Measurements from ENCODE around the gene REEP1. TPM values are rescaled to one million over a fixed set of nuclear protein-coding genes. Genes with fewer than 3 reads are reported as not detected.
"Not testable (repeated sequence)": the region's sequence is repeated elsewhere in the genome, so short reads cannot be mapped to it uniquely, and the experiment has no call there.

Gene REEP1
- total RNA-seq, 1 experiment from 2014 or later, result not detected

- DNase-seq (ENCODE audit: low spot score), result not testable (repeated sequence)
These were observed 8.5 kb upstream of the REEP1 start for GRCh38 chr2:86345783-86346370.

- no peak for DNase-seq (ENCODE audit: low spot score)
These were observed 7.0 kb upstream of the REEP1 start for GRCh38 chr2:86344404-86344803.

GRCh38 chr2:86342488-86342887 lies 5.1 kb upstream of the REEP1 start:
- no peak for DNase-seq (ENCODE audit: low spot score)

GRCh38 chr2:86341470-86341869 lies 4.0 kb upstream of the REEP1 start:
- DNase-seq (ENCODE audit: low spot score), result no peak

- DNase-seq (ENCODE audit: low spot score), result no peak
These were observed 1.4 kb upstream of the REEP1 start for GRCh38 chr2:86338778-86339295.

GRCh38 chr2:86336675-86337243 lies 667 bp downstream of the REEP1 start:
- DNase-seq (ENCODE audit: low spot score), result no peak

- no peak for DNase-seq (ENCODE audit: low spot score)
These were observed 1.4 kb downstream of the REEP1 start for GRCh38 chr2:86335865-86336674.

- no peak for DNase-seq (ENCODE audit: low spot score)
These were observed 4.0 kb downstream of the REEP1 start for GRCh38 chr2:86333378-86333777.

GRCh38 chr2:86332654-86333053 lies 4.8 kb downstream of the REEP1 start:
- no peak for DNase-seq (ENCODE audit: low spot score)

GRCh38 chr2:86331384-86331783 lies 6.0 kb downstream of the REEP1 start:
- DNase-seq (ENCODE audit: low spot score), result no peak

- no peak for DNase-seq (ENCODE audit: low spot score)
These were observed 7.4 kb downstream of the REEP1 start for GRCh38 chr2:86330001-86330400.

GRCh38 chr2:86323273-86324021 lies 14.0 kb downstream of the REEP1 start:
- no peak for DNase-seq (ENCODE audit: low spot score)

- DNase-seq (ENCODE audit: low spot score), result no peak
These were observed 17.5 kb downstream of the REEP1 start for GRCh38 chr2:86319700-86320580.

- no peak for DNase-seq (ENCODE audit: low spot score)
These were observed 22.3 kb downstream of the REEP1 start for GRCh38 chr2:86315084-86315483.

GRCh38 chr2:86314125-86314524 lies 23.3 kb downstream of the REEP1 start:
- DNase-seq (ENCODE audit: low spot score), result no peak

- no peak for DNase-seq (ENCODE audit: low spot score)
These were observed 24.1 kb downstream of the REEP1 start for GRCh38 chr2:86313341-86313740.

- DNase-seq (ENCODE audit: low spot score), result no peak
These were observed 25.5 kb downstream of the REEP1 start for GRCh38 chr2:86311879-86312278.

- no peak for DNase-seq (ENCODE audit: low spot score)
These were observed 27.5 kb downstream of the REEP1 start for GRCh38 chr2:86309966-86310365.

- no peak for DNase-seq (ENCODE audit: low spot score)
These were observed 28.3 kb downstream of the REEP1 start for GRCh38 chr2:86308984-86309695.

- DNase-seq (ENCODE audit: low spot score), result no peak
These were observed 29.1 kb downstream of the REEP1 start for GRCh38 chr2:86308356-86308755.
